ENCODE measurements around the gene KCNQ5.

KCNQ5 gene

DNA sequence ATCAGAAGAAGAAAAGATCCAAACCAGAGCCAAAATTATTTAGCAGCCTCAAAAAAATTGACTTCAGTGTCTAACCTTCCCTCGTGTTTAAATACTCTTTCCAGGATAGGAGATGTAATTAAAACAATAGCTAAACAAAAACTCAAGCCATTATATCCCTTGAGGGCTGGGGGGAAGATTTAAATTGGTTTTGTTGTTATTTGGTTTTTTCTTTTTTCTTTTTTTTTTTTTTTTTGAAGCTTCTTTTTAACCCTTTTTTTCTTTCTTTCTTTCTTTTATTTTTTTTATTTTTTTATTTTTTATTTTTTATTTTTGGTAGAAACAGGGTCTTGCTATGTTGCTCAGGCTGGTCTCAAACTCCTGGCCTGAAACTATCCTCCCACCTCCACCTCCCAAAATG lies 334.4 kb downstream of the KCNQ5 start:
- Histone ChIP-seq H3K36me3 (ENCODE audit: control insufficient read depth in 2 of 2, insufficient read depth in 1 of 2, low read length in 2 of 2) (no peaks in the 10 kb centered on the region), H3K4me1 (ENCODE audit: control insufficient read depth, insufficient read depth, low read length) (peaks cover 12% of the 10 kb centered on the region), H3K27ac (ENCODE audit: extremely low read depth, low read depth, low read length) (no peak overlapping the region), H3K9me3 (ENCODE audit: control insufficient read depth, insufficient read depth, low read depth, low read length) (no peaks in the 10 kb centered on the region), H3K4me3 (ENCODE audit: low read depth, low read length) (no peak overlapping the region)
- CTCF ChIA-PET = no interaction called here
- POLR2A ChIA-PET = interaction anchor here (0.6 kb wide), 2 partner anchors 21 to 1718 kb away, joined by 3 to 4 read pairs; no protein-coding TSS in a partner anchor
- TF ChIP-seq BCL11B (tag by site-specific recombination; IDR thresholded peaks at IDR 0.05; ENCODE audit: low read depth) = no peak
- TF ChIP-seq, protein P1, sequence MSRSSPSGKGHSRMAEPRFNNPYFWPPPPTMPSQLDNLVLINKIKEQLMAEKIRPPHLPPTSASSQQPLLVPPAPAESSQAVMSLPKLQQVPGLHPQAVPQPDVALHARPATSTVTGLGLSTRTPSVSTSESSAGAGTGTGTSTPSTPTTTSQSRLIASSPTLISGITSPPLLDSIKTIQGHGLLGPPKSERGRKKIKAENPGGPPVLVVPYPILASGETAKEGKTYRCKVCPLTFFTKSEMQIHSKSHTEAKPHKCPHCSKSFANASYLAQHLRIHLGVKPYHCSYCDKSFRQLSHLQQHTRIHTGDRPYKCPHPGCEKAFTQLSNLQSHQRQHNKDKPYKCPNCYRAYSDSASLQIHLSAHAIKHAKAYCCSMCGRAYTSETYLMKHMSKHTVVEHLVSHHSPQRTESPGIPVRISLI (tag by site-specific recombination; IDR thresholded peaks at IDR 0.05) = peak; percentile 83

DNA sequence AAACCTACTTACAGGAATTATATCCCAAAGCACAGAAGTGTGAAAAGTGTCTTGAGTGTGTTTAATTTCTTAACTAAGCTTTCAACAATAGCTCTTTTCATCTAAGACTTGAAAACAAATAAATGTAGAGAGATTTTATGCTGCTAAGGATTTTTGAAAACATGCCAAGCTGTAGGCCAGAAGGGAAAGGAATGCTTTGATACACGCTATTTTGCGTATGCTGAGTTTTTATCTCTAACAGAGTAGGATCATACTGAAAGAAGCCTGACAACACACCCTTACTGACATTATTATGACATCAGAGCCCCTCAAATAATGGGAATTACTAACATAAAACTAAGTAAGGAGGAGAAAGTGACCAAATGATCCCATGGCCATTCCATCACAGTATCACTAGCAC lies 338.0 kb downstream of the KCNQ5 start:
- Histone ChIP-seq H3K4me3 (ENCODE audit: low read depth, low read length) (no peak overlapping the region), H3K9me3 (ENCODE audit: control insufficient read depth, insufficient read depth, low read depth, low read length) (no peaks in the 10 kb centered on the region), H3K36me3 (ENCODE audit: control insufficient read depth in 2 of 2, insufficient read depth in 1 of 2, low read length in 2 of 2) (no peaks in the 10 kb centered on the region), H3K4me1 (ENCODE audit: control insufficient read depth, insufficient read depth, low read length) (no peaks in the 10 kb centered on the region), H3K27ac (ENCODE audit: extremely low read depth, low read depth, low read length) (no peak overlapping the region)
- TF ChIP-seq, protein P1 (tag by site-specific recombination; IDR thresholded peaks at IDR 0.05) = no peak
- TF ChIP-seq ZFP37 (tag by site-specific recombination; IDR thresholded peaks at IDR 0.05) (no peak), ZNF140 (tag by site-specific recombination; IDR thresholded peaks at IDR 0.05) (no peak), ZNF132 (tag by site-specific recombination; IDR thresholded peaks at IDR 0.05; ENCODE audit: borderline replicate concordance) (no peak), ZNF692 (tag by site-specific recombination; IDR thresholded peaks at IDR 0.05) (no peak), SP3 (tag by site-specific recombination; IDR thresholded peaks at IDR 0.05) (no peak)
- POLR2A ChIA-PET = no interaction called here
- CTCF ChIA-PET = no interaction called here

- no peak overlapping the region for H3K27ac ChIP-seq (ENCODE audit: extremely low read depth, low read depth, low read length)
- H3K4me1 ChIP-seq (ENCODE audit: control insufficient read depth, insufficient read depth, low read length) = no peaks in the 10 kb centered on the region
- H3K4me3 ChIP-seq (ENCODE audit: low read depth, low read length) = no peak overlapping the region
- ChIA-PET POLR2A (no interaction called here), CTCF (interaction anchor here (0.6 to 0.7 kb wide), 2 partner anchors 57 to 238 kb away, joined by 3 to 4 read pairs; no protein-coding TSS in a partner anchor)
- H3K9me3 ChIP-seq (ENCODE audit: control insufficient read depth, insufficient read depth, low read depth, low read length) = no peaks in the 10 kb centered on the region
- H3K36me3 ChIP-seq (ENCODE audit: control insufficient read depth in 2 of 2, insufficient read depth in 1 of 2, low read length in 2 of 2) = no peaks in the 10 kb centered on the region
- no peak for TF ChIP-seq ZSCAN30 (tag by site-specific recombination; IDR thresholded peaks at IDR 0.05)
- TF ChIP-seq ZNF48 (tag by site-specific recombination; IDR thresholded peaks at IDR 0.05) = no peak
- TF ChIP-seq ZNF266 (tag by site-specific recombination; IDR thresholded peaks at IDR 0.05; ENCODE audit: low read depth) = no peak
- TF ChIP-seq ZNF19 (tag by site-specific recombination; IDR thresholded peaks at IDR 0.05; ENCODE audit: low read depth) = no peak
- no peak for TF ChIP-seq MEIS1 (CRISPR knock-in tag; IDR thresholded peaks at IDR 0.05; ENCODE audit: borderline replicate concordance)
- TF ChIP-seq ZNF398 (tag by site-specific recombination; IDR thresholded peaks at IDR 0.05) = no peak
- TF ChIP-seq ZNF548 (tag by site-specific recombination; IDR thresholded peaks at IDR 0.05) = no peak
- TF ChIP-seq PRDM4 (tag by site-specific recombination; IDR thresholded peaks at IDR 0.05) = no peak
- TF ChIP-seq ZNF391 (tag by site-specific recombination; IDR thresholded peaks at IDR 0.05; ENCODE audit: borderline replicate concordance, low read depth) = no peak
- TF ChIP-seq, protein P2, sequence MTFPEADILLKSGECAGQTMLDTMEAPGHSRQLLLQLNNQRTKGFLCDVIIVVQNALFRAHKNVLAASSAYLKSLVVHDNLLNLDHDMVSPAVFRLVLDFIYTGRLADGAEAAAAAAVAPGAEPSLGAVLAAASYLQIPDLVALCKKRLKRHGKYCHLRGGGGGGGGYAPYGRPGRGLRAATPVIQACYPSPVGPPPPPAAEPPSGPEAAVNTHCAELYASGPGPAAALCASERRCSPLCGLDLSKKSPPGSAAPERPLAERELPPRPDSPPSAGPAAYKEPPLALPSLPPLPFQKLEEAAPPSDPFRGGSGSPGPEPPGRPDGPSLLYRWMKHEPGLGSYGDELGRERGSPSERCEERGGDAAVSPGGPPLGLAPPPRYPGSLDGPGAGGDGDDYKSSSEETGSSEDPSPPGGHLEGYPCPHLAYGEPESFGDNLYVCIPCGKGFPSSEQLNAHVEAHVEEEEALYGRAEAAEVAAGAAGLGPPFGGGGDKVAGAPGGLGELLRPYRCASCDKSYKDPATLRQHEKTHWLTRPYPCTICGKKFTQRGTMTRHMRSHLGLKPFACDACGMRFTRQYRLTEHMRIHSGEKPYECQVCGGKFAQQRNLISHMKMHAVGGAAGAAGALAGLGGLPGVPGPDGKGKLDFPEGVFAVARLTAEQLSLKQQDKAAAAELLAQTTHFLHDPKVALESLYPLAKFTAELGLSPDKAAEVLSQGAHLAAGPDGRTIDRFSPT (tag by site-specific recombination; IDR thresholded peaks at IDR 0.05) = no peak
- TF ChIP-seq ZNF311 (tag by site-specific recombination; IDR thresholded peaks at IDR 0.05; ENCODE audit: borderline replicate concordance) = no peak
- TF ChIP-seq ZNF76 (tag by site-specific recombination; IDR thresholded peaks at IDR 0.05; ENCODE audit: borderline replicate concordance, low read depth) = no peak
- no peak for TF ChIP-seq ZNF555 (tag by site-specific recombination; conservative IDR thresholded peaks at IDR 0.05)
Observed at GRCh38 chr6:72963946-72964345, 342.1 kb downstream of the KCNQ5 start.

All from HEK293 (cell line).